Dendritic cell treated with granulocyte-macrophage colony-stimulating factor and Interleukin-4, amounts not matched to agents 40 ng/mL and 50 ng/mL, for 4 days (primary cell): ENCODE measurements around the gene CCDC38.
"Not testable (repeated sequence)": the region's sequence is repeated elsewhere in the genome, so short reads cannot be mapped to it uniquely, and the experiment has no call there.

Experiments used
- H3K27ac Mint-ChIP-seq: one replicate; pipeline ENCODE4 v1.8.0; 2022; ENCODE audit warnings: mild to moderate bottlenecking, mixed read lengths
- H3K27me3 Mint-ChIP-seq: one replicate; pipeline ENCODE4 v1.8.0; 2022; ENCODE audit warnings: mild to moderate bottlenecking, mixed read lengths
- H3K36me3 Mint-ChIP-seq: one replicate; pipeline ENCODE4 v1.8.0; 2022; ENCODE audit warnings: low read depth, mixed read lengths
- H3K4me1 Mint-ChIP-seq: one replicate; pipeline ENCODE4 v1.8.0; 2022; ENCODE audit warnings: low read depth, mixed read lengths
- H3K4me3 Mint-ChIP-seq: one replicate; pipeline ENCODE4 v1.8.0; 2022; ENCODE audit warnings: mild to moderate bottlenecking, moderate library complexity, mixed read lengths
- H3K9me3 Mint-ChIP-seq: one replicate; pipeline ENCODE4 v1.8.0; 2022; ENCODE audit warnings: mixed read lengths
- intact Hi-C: fragments of 100-400 bp; cut with micrococcal nuclease; formaldehyde crosslinking; loops from one replicate; pipeline ENCODE4 v1.15.0; 2022

Gene CCDC38

GRCh38 chr12:95858451-95859343 is 83.7 kb downstream of the CCDC38 start, which contains the start of gene SNRPF:
Gene SNRPF (plus strand): TSS chr12:95858952. CDS start chr12:95859074, 122 bp downstream.
- H3K36me3 Mint-ChIP-seq, result peaks cover 31% of the 10 kb centered on the region
- peaks cover 18% of the 10 kb centered on the region for H3K27me3 Mint-ChIP-seq
- intact Hi-C loops, result loop anchor here (2.0 kb wide), 1 partner anchor 84 kb away; the partner anchor contains the start of genes AMDHD1 and CCDC38
- H3K27ac Mint-ChIP-seq, result no peak within 1 kb of the TSS
- no peaks in the 10 kb centered on the region for H3K9me3 Mint-ChIP-seq
- H3K4me1 Mint-ChIP-seq, result peaks cover 10% of the 10 kb centered on the region
- H3K4me3 Mint-ChIP-seq, result peak within 1 kb of the TSS; percentile 56

GRCh38 chr12:95857799-95858198 is 84.6 kb downstream of the CCDC38 start:
- peaks cover 22% of the 10 kb centered on the region for H3K36me3 Mint-ChIP-seq
- peaks cover 6% of the 10 kb centered on the region for H3K4me1 Mint-ChIP-seq
- intact Hi-C loops, result loop anchor here (2.0 kb wide), 1 partner anchor 85 kb away; the partner anchor contains the start of genes AMDHD1 and CCDC38
- H3K4me3 Mint-ChIP-seq, result peak overlapping the region; percentile 56
- no peaks in the 10 kb centered on the region for H3K9me3 Mint-ChIP-seq
- no peak overlapping the region for H3K27ac Mint-ChIP-seq
- peaks cover 21% of the 10 kb centered on the region for H3K27me3 Mint-ChIP-seq

- peaks cover 6% of the 10 kb centered on the region for H3K4me1 Mint-ChIP-seq
- no peak overlapping the region for H3K4me3 Mint-ChIP-seq
- intact Hi-C loops, result no loop called here
- H3K27ac Mint-ChIP-seq, result no peak overlapping the region
- H3K9me3 Mint-ChIP-seq, result no peaks in the 10 kb centered on the region
- peaks cover 25% of the 10 kb centered on the region for H3K27me3 Mint-ChIP-seq
- H3K36me3 Mint-ChIP-seq, result peaks cover 16% of the 10 kb centered on the region
These were observed 85.3 kb downstream of the CCDC38 start for GRCh38 chr12:95857156-95857555.

- intact Hi-C loops, result no loop called here
- H3K27ac Mint-ChIP-seq, result no peak overlapping the region
- no peaks in the 10 kb centered on the region for H3K4me1 Mint-ChIP-seq
- H3K27me3 Mint-ChIP-seq, result peaks cover 37% of the 10 kb centered on the region
- no peak overlapping the region for H3K4me3 Mint-ChIP-seq
- no peaks in the 10 kb centered on the region for H3K36me3 Mint-ChIP-seq
- H3K9me3 Mint-ChIP-seq, result no peaks in the 10 kb centered on the region
These were observed 90.3 kb downstream of the CCDC38 start for GRCh38 chr12:95852133-95852532.

GRCh38 chr12:95851606-95852005 is 90.8 kb downstream of the CCDC38 start:
- Mint-ChIP-seq H3K9me3 (no peaks in the 10 kb centered on the region), H3K4me1 (no peaks in the 10 kb centered on the region), H3K27ac (no peak overlapping the region), H3K4me3 (no peak overlapping the region), H3K36me3 (no peaks in the 10 kb centered on the region), H3K27me3 (peaks cover 35% of the 10 kb centered on the region)
- intact Hi-C loops, result no loop called here

- intact Hi-C loops, result no loop called here
- H3K27ac Mint-ChIP-seq, result no peak overlapping the region
- peaks cover 37% of the 10 kb centered on the region for H3K27me3 Mint-ChIP-seq
- H3K4me1 Mint-ChIP-seq, result no peaks in the 10 kb centered on the region
- no peak overlapping the region for H3K4me3 Mint-ChIP-seq
- no peaks in the 10 kb centered on the region for H3K36me3 Mint-ChIP-seq
- H3K9me3 Mint-ChIP-seq, result no peaks in the 10 kb centered on the region
These were observed 93.6 kb downstream of the CCDC38 start for GRCh38 chr12:95848575-95849388.

GRCh38 chr12:95842426-95842825 is 100.0 kb downstream of the CCDC38 start:
- H3K36me3 Mint-ChIP-seq, H3K4me1 Mint-ChIP-seq, intact Hi-C loops, H3K4me3 Mint-ChIP-seq, H3K9me3 Mint-ChIP-seq, H3K27ac Mint-ChIP-seq: not testable (repeated sequence)
- peaks cover 38% of the 10 kb centered on the region for H3K27me3 Mint-ChIP-seq

- no peaks in the 10 kb centered on the region for H3K4me1 Mint-ChIP-seq
These were observed 104.3 kb downstream of the CCDC38 start for GRCh38 chr12:95838125-95838524.

GRCh38 chr12:95837240-95838038 is 105.0 kb downstream of the CCDC38 start:
- Mint-ChIP-seq H3K4me3 (no peak overlapping the region), H3K27ac (no peak overlapping the region), H3K4me1 (no peaks in the 10 kb centered on the region)

More at GRCh38 chr12:95838125-95838524, 104.3 kb downstream of the CCDC38 start:
- no peak overlapping the region for H3K27ac Mint-ChIP-seq
- H3K27me3 Mint-ChIP-seq, result peaks cover 28% of the 10 kb centered on the region
- H3K9me3 Mint-ChIP-seq, result no peaks in the 10 kb centered on the region
- H3K36me3 Mint-ChIP-seq, result no peaks in the 10 kb centered on the region
- H3K4me3 Mint-ChIP-seq, result no peak overlapping the region
- intact Hi-C loops, result no loop called here

GRCh38 chr12:95836630-95837239 is 105.7 kb downstream of the CCDC38 start:
- Mint-ChIP-seq H3K27ac (no peak overlapping the region), H3K4me1 (no peaks in the 10 kb centered on the region), H3K27me3 (peaks cover 28% of the 10 kb centered on the region), H3K4me3 (no peak overlapping the region), H3K36me3 (no peaks in the 10 kb centered on the region), H3K9me3 (no peaks in the 10 kb centered on the region)
- intact Hi-C loops, result no loop called here

More at GRCh38 chr12:95837240-95838038, 105.0 kb downstream of the CCDC38 start:
- Mint-ChIP-seq H3K27me3 (peaks cover 26% of the 10 kb centered on the region), H3K9me3 (no peaks in the 10 kb centered on the region), H3K36me3 (no peaks in the 10 kb centered on the region)
- intact Hi-C loops, result no loop called here

GRCh38 chr12:95836185-95836609 is 106.2 kb downstream of the CCDC38 start:
- H3K9me3 Mint-ChIP-seq, result no peaks in the 10 kb centered on the region
- no peaks in the 10 kb centered on the region for H3K4me1 Mint-ChIP-seq
- H3K27me3 Mint-ChIP-seq, result peaks cover 28% of the 10 kb centered on the region
- H3K4me3 Mint-ChIP-seq, result no peak overlapping the region
- intact Hi-C loops, result no loop called here
- no peak overlapping the region for H3K27ac Mint-ChIP-seq
- no peaks in the 10 kb centered on the region for H3K36me3 Mint-ChIP-seq

- H3K9me3 Mint-ChIP-seq, result no peaks in the 10 kb centered on the region
- no peaks in the 10 kb centered on the region for H3K4me1 Mint-ChIP-seq
- no peak overlapping the region for H3K27ac Mint-ChIP-seq
- intact Hi-C loops, result no loop called here
- H3K36me3 Mint-ChIP-seq, result no peaks in the 10 kb centered on the region
- peaks cover 29% of the 10 kb centered on the region for H3K27me3 Mint-ChIP-seq
- H3K4me3 Mint-ChIP-seq, result no peak overlapping the region
These were observed 107.8 kb downstream of the CCDC38 start for GRCh38 chr12:95834572-95834971.
